Measurements from ENCODE around the gene MIDN. TPM values are rescaled to one million over a fixed set of nuclear protein-coding genes. Genes with fewer than 3 reads are reported as not detected.
A peak's percentile ranks its signal among the peaks of the same experiment; 100 is the strongest.

MIDN gene
- total RNA-seq, 1 donor from 2014 or later: 170 TPM

DNA sequence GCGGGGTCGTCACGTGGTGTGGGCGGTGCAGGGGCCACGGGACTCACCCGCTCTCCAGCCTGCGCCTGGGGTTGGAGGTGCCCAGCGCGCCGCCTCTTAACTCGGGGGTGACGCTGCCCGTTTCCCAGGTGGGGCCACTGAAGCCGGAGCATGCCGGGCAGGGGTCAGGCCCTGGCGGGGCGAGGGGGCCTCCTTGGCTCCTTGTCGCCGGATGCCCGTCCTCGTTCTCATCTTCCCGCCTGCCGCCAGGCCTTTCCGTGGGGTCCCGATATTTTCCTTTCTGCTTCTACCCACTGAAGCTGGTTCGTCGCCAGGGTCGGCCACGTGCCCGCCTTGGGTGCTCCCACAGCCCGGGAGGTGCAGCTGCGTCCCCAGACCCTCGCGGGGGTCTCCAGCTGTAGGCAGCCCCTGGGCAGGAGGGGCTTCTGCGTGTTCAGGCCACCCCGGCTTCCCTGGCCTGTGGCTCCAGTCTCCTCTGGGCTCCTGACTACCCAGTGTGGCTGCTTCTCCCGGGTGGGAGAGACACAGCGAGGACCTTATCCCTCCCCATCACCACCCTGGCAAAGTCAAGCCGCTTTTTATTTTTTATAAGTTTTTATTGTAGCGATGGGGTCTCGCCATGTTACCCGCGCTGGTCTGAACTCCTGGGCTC lies 27.7 kb downstream of the MIDN start:
- Histone ChIP-seq H3K27me3 (no peaks in the 10 kb centered on the region), H3K36me3 (peaks cover 0 to 59% of the 10 kb centered on the region in 2 donors), H3K9me3 (no peaks in the 10 kb centered on the region), H3K27ac (peak overlapping the region; percentile 98), H3K4me3 (peak overlapping the region; percentile 76 to 87), H3K4me1 (peaks cover 51% of the 10 kb centered on the region)
- no peak for DNase-seq (ENCODE audit: extremely low spot score in 2 of 2)
- intact Hi-C loops (cut with DNase I): loop anchor here (10.0 kb wide), 2 partner anchors 109 to 169 kb away; partner anchors contain the start of gene NDUFS7
- TF ChIP-seq, protein P1, sequence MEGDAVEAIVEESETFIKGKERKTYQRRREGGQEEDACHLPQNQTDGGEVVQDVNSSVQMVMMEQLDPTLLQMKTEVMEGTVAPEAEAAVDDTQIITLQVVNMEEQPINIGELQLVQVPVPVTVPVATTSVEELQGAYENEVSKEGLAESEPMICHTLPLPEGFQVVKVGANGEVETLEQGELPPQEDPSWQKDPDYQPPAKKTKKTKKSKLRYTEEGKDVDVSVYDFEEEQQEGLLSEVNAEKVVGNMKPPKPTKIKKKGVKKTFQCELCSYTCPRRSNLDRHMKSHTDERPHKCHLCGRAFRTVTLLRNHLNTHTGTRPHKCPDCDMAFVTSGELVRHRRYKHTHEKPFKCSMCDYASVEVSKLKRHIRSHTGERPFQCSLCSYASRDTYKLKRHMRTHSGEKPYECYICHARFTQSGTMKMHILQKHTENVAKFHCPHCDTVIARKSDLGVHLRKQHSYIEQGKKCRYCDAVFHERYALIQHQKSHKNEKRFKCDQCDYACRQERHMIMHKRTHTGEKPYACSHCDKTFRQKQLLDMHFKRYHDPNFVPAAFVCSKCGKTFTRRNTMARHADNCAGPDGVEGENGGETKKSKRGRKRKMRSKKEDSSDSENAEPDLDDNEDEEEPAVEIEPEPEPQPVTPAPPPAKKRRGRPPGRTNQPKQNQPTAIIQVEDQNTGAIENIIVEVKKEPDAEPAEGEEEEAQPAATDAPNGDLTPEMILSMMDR (IDR thresholded peaks at IDR 0.05): no peak
- TF ChIP-seq POLR2A (IDR thresholded peaks at IDR 0.05) (peak in 1 of 2 donors; percentile 15), POLR2AphosphoS5 (IDR thresholded peaks at IDR 0.05; ENCODE audit: insufficient read depth in 1 of 2, low read depth in 1 of 2) (peak in 1 of 2 donors; percentile 52)

DNA sequence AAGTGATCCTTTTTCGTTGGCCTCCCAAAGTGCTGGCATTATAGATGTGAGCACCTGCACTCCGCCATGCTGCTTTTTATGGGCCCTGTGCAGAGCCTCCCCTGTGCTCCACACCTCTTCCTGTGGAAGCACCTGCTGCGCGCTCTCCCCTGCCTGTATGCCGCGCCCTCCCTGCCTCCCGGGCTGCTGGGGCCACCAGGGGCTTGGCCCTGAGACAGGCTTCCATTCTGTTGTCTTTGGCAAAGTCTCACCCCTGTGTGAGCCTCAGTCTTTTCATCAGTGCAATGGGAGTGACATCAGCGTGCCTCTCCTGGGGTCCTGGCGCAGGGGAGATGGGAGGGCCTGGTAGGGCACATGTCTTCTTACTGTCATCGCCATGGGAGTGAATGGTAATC lies 28.2 kb downstream of the MIDN start:
- H3K36me3 ChIP-seq: peaks cover 0 to 54% of the 10 kb centered on the region in 2 donors
- H3K27me3 ChIP-seq: no peaks in the 10 kb centered on the region
- peak overlapping the region; percentile 98 for H3K27ac ChIP-seq
- H3K4me3 ChIP-seq: peak overlapping the region; percentile 76 to 87
- DNase-seq (ENCODE audit: extremely low spot score in 2 of 2): no peak
- intact Hi-C loops (cut with DNase I): loop anchor here (10.0 kb wide), 2 partner anchors 108 to 168 kb away; partner anchors contain the start of gene NDUFS7
- H3K4me1 ChIP-seq: peaks cover 46% of the 10 kb centered on the region
- no peak for TF ChIP-seq POLR2A (IDR thresholded peaks at IDR 0.05)
- no peak for TF ChIP-seq POLR2AphosphoS5 (IDR thresholded peaks at IDR 0.05; ENCODE audit: insufficient read depth in 1 of 2, low read depth in 1 of 2)
- TF ChIP-seq, protein P1 (IDR thresholded peaks at IDR 0.05): no peak
- no peaks in the 10 kb centered on the region for H3K9me3 ChIP-seq

DNA sequence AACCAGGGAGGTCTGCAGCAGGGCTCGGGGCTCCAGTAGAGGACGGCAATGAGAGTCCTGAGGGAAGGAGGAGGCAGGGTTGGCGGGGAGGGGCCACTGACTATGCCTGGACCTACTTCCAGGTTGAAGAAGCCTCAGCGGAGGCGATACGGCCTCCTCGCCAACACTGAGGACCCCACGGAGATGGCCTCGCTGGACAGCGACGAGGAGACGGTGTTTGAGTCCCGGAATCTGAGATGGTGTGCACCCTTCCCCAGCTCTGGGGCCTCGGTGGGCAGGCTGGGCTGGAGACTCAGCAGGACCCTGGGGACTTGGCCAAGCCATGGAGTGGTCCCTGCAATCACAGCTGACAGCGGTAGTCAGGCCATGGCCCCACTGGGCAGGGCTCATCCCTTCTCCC lies 28.7 kb downstream of the MIDN start:
- H3K36me3 ChIP-seq: peaks cover 0 to 50% of the 10 kb centered on the region in 2 donors
- TF ChIP-seq, protein P1 (IDR thresholded peaks at IDR 0.05): no peak
- TF ChIP-seq POLR2AphosphoS5 (IDR thresholded peaks at IDR 0.05; ENCODE audit: insufficient read depth in 1 of 2, low read depth in 1 of 2): no peak
- H3K9me3 ChIP-seq: no peaks in the 10 kb centered on the region
- intact Hi-C loops (cut with DNase I): loop anchor here (10.0 kb wide), 2 partner anchors 108 to 168 kb away; partner anchors contain the start of gene NDUFS7
- no peak for DNase-seq (ENCODE audit: extremely low spot score in 2 of 2)
- no peaks in the 10 kb centered on the region for H3K27me3 ChIP-seq
- no peak overlapping the region for H3K4me3 ChIP-seq
- peaks cover 42% of the 10 kb centered on the region for H3K4me1 ChIP-seq
- no peak overlapping the region for H3K27ac ChIP-seq

DNA sequence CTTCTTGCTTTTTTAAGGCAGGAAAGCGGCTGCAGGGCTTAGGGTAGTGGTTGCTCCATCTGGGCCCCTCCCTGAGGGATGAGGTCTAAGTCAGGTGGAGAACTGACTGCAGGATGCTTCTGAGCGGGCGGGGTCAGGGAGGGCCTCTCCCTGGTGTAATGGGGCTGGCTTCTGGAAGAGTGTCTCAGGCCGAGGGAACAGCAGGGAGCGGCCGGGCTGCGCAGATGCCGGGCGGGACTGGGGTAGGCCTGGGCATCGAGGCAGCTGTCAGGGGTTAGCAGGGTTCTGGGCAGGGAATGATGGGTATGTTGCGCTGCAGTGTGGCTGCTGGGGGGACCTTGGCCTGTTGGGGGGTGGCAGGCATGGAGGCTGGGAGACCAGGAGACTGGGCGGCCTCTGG lies 29.7 kb downstream of the MIDN start:
- intact Hi-C loops (cut with DNase I): loop anchor here (10.0 kb wide), 2 partner anchors 107 to 167 kb away; partner anchors contain the start of gene NDUFS7
- H3K36me3 ChIP-seq: peaks cover 0 to 39% of the 10 kb centered on the region in 2 donors
- TF ChIP-seq POLR2AphosphoS5 (IDR thresholded peaks at IDR 0.05; ENCODE audit: insufficient read depth in 1 of 2, low read depth in 1 of 2): no peak
- TF ChIP-seq, protein P1 (IDR thresholded peaks at IDR 0.05): no peak
- TF ChIP-seq POLR2A (IDR thresholded peaks at IDR 0.05): no peak

More for the DNA sequence above, 29.7 kb downstream of the MIDN start:
- no peaks in the 10 kb centered on the region for H3K27me3 ChIP-seq
- no peaks in the 10 kb centered on the region for H3K9me3 ChIP-seq
- H3K4me3 ChIP-seq: no peak overlapping the region
- DNase-seq (ENCODE audit: extremely low spot score in 2 of 2): no peak
- peaks cover 33% of the 10 kb centered on the region for H3K4me1 ChIP-seq
- H3K27ac ChIP-seq: no peak overlapping the region

All from vagina (tissue), 2 donors.